ENCODE measurements around the gene LRATD1.

LRATD1 gene

DNA sequence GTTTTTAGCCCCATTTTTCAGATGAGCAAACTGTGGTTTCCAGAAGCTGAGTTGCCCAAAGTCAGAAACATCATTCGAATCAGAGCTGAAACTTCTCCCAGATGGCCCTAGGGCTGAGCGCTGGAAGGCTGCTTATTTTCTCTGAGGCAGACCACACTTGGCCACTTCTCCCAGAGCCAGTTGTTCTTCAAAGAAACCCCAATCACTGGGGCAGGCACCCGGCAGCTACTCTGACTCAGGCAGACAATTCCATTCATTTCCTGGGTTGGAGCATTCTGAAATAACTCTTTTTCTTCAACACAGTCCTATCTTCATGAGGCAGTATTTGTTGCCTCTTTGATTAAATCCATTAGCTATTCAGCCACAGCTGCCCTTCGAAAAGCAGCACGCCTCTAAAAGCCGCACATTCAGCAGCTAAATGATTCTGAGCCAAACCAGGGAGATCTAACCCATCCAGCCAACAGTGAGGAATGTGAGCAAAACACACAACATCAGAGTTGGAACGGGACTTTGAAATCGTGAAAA, 40.9 kb downstream of the LRATD1 start:
- Histone ChIP-seq H4K20me1 (ENCODE audit: insufficient read depth, low read length, poor library complexity, severe bottlenecking) (no peaks in the 10 kb centered on the region), H3K4me2 (ENCODE audit: low read depth, low read length, poor library complexity, severe bottlenecking) (no peak overlapping the region), H3K9me2 (replicated peaks; ENCODE audit: low read depth, low read length) (no peaks in the 10 kb centered on the region; the same call in 1 of the 2 replicates), H2AFZ (ENCODE audit: low read length) (no peak overlapping the region), H3K27me3 (ENCODE audit: insufficient read depth, low read length, poor library complexity, severe bottlenecking) (no peaks in the 10 kb centered on the region), H3F3A (ENCODE audit: low read depth) (no peaks in the 10 kb centered on the region), H3K36me3 (ENCODE audit: insufficient read depth, low read length) (no peaks in the 10 kb centered on the region), H3K4me3 (ENCODE audit: low read length, poor library complexity, severe bottlenecking) (no peak overlapping the region), H3K9me3 (ENCODE audit: insufficient read depth, low read depth, low read length) (no peaks in the 10 kb centered on the region; the same call in 1 of the 2 replicates), H3K79me2 (ENCODE audit: insufficient read depth, low read length) (no peaks in the 10 kb centered on the region), H3K9ac (ENCODE audit: low read depth, low read length, poor library complexity, severe bottlenecking) (no peak overlapping the region), H3K4me1 (ENCODE audit: insufficient read depth, low read length, poor library complexity, severe bottlenecking) (no peaks in the 10 kb centered on the region)
- TF ChIP-seq, protein P1, sequence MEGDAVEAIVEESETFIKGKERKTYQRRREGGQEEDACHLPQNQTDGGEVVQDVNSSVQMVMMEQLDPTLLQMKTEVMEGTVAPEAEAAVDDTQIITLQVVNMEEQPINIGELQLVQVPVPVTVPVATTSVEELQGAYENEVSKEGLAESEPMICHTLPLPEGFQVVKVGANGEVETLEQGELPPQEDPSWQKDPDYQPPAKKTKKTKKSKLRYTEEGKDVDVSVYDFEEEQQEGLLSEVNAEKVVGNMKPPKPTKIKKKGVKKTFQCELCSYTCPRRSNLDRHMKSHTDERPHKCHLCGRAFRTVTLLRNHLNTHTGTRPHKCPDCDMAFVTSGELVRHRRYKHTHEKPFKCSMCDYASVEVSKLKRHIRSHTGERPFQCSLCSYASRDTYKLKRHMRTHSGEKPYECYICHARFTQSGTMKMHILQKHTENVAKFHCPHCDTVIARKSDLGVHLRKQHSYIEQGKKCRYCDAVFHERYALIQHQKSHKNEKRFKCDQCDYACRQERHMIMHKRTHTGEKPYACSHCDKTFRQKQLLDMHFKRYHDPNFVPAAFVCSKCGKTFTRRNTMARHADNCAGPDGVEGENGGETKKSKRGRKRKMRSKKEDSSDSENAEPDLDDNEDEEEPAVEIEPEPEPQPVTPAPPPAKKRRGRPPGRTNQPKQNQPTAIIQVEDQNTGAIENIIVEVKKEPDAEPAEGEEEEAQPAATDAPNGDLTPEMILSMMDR (conservative IDR thresholded peaks at IDR 0.05; ENCODE audit: low read length), result no peak
- TF ChIP-seq EZH2phosphoT487 (IDR thresholded peaks at IDR 0.05; ENCODE audit: borderline replicate concordance), result no peak

- H3K79me2 ChIP-seq (ENCODE audit: insufficient read depth, low read length), result no peaks in the 10 kb centered on the region
- no peak overlapping the region for H2AFZ ChIP-seq (ENCODE audit: low read length)
- H3K4me2 ChIP-seq (ENCODE audit: low read depth, low read length, poor library complexity, severe bottlenecking), result no peak overlapping the region
- no peak overlapping the region for H3K4me3 ChIP-seq (ENCODE audit: low read length, poor library complexity, severe bottlenecking)
- no peaks in the 10 kb centered on the region; the same call in 1 of the 2 replicates for H3K9me3 ChIP-seq (ENCODE audit: insufficient read depth, low read depth, low read length)
- no peaks in the 10 kb centered on the region for H3F3A ChIP-seq (ENCODE audit: low read depth)
- H4K20me1 ChIP-seq (ENCODE audit: insufficient read depth, low read length, poor library complexity, severe bottlenecking), result no peaks in the 10 kb centered on the region
- no peaks in the 10 kb centered on the region for H3K36me3 ChIP-seq (ENCODE audit: insufficient read depth, low read length)
- H3K4me1 ChIP-seq (ENCODE audit: insufficient read depth, low read length, poor library complexity, severe bottlenecking), result no peaks in the 10 kb centered on the region
- no peak overlapping the region for H3K9ac ChIP-seq (ENCODE audit: low read depth, low read length, poor library complexity, severe bottlenecking)
- no peaks in the 10 kb centered on the region for H3K27me3 ChIP-seq (ENCODE audit: insufficient read depth, low read length, poor library complexity, severe bottlenecking)
- TF ChIP-seq EZH2phosphoT487 (IDR thresholded peaks at IDR 0.05; ENCODE audit: borderline replicate concordance), result no peak
- TF ChIP-seq, protein P1 (conservative IDR thresholded peaks at IDR 0.05; ENCODE audit: low read length), result no peak
- no peaks in the 10 kb centered on the region; the same call in 1 of the 2 replicates for H3K9me2 ChIP-seq (replicated peaks; ENCODE audit: low read depth, low read length)
Observed at GRCh38 chr2:14675489-14675888, 43.0 kb downstream of the LRATD1 start.

- Histone ChIP-seq H3K36me3 (ENCODE audit: insufficient read depth, low read length) (no peaks in the 10 kb centered on the region), H3K79me2 (ENCODE audit: insufficient read depth, low read length) (no peaks in the 10 kb centered on the region), H2AFZ (ENCODE audit: low read length) (no peak overlapping the region), H3K9ac (ENCODE audit: low read depth, low read length, poor library complexity, severe bottlenecking) (no peak overlapping the region), H3K27me3 (ENCODE audit: insufficient read depth, low read length, poor library complexity, severe bottlenecking) (no peaks in the 10 kb centered on the region), H3K4me2 (ENCODE audit: low read depth, low read length, poor library complexity, severe bottlenecking) (no peak overlapping the region), H3K4me1 (ENCODE audit: insufficient read depth, low read length, poor library complexity, severe bottlenecking) (no peaks in the 10 kb centered on the region), H3K9me3 (ENCODE audit: insufficient read depth, low read depth, low read length) (no peaks in the 10 kb centered on the region; the same call in 1 of the 2 replicates), H4K20me1 (ENCODE audit: insufficient read depth, low read length, poor library complexity, severe bottlenecking) (no peaks in the 10 kb centered on the region), H3F3A (ENCODE audit: low read depth) (no peaks in the 10 kb centered on the region), H3K9me2 (replicated peaks; ENCODE audit: low read depth, low read length) (no peaks in the 10 kb centered on the region), H3K4me3 (ENCODE audit: low read length, poor library complexity, severe bottlenecking) (no peak overlapping the region)
- TF ChIP-seq, protein P1 (conservative IDR thresholded peaks at IDR 0.05; ENCODE audit: low read length), result no peak
- TF ChIP-seq EZH2phosphoT487 (IDR thresholded peaks at IDR 0.05; ENCODE audit: borderline replicate concordance), result no peak
Observed at GRCh38 chr2:14676371-14676770, 43.9 kb downstream of the LRATD1 start.

All from Loucy (cell line).